Upper lobe of left lung (tissue), 6 donors: ENCODE measurements around the gene AZU1. TPM values are rescaled to one million over a fixed set of nuclear protein-coding genes. Genes with fewer than 3 reads are reported as not detected.
"Not testable (repeated sequence)": the region's sequence is repeated elsewhere in the genome, so short reads cannot be mapped to it uniquely, and the experiment has no call there.

Experiments
- ATAC-seq, 2 donors: fragments of 200-7000 bp; cut with Tn5 transposase; one replicate each; pipeline ENCODE4 v1.9.1; 2022; ENCODE audit warnings: mild to moderate bottlenecking in 2 of 2, moderate library complexity in 2 of 2; ENCODE audit not compliant: low FRiP score in 2 of 2
- DNase-seq, 2 donors: peaks; one replicate each; pipeline ENCODE4 v3.0.0-alpha.2; 2019 to 2020
- H3K27ac ChIP-seq, 4 donors: fragments of 200-600 bp; sonication (generic); one replicate each; pipeline ENCODE4 v1.5.1; 2016 to 2019
- H3K27me3 ChIP-seq, 4 donors: fragments of 200-600 bp; sonication (generic); one replicate each; pipeline ENCODE4 v1.5.1; 2017 to 2019
- H3K36me3 ChIP-seq, 4 donors: fragments of 200-600 bp; sonication (generic); one replicate each; pipeline ENCODE4 v1.5.1; 2016 to 2019
- H3K4me1 ChIP-seq, 4 donors: fragments of 200-600 bp; sonication (generic); one replicate each; pipeline ENCODE4 v1.5.1; 2018 to 2019
- H3K4me3 ChIP-seq, 4 donors: fragments of 200-600 bp; sonication (generic); one replicate each; pipeline ENCODE4 v1.5.1; 2017 to 2019; ENCODE audit warnings: mild to moderate bottlenecking in 2 of 4, moderate library complexity in 1 of 4
- H3K9me3 ChIP-seq, 4 donors: fragments of 200-600 bp; sonication (generic); one replicate each; pipeline ENCODE4 v1.5.1; 2018 to 2019
- EP300 ChIP-seq, 4 donors: sonication (generic); formaldehyde crosslinking; IDR thresholded peaks; one replicate each; pipeline ENCODE4 v1.5.1; 2017; ENCODE audit warnings: antibody characterized with exemption in 4 of 4, control low read depth in 2 of 4
- POLR2A ChIP-seq, 4 donors: fragments of 450-650 bp; IDR thresholded peaks; one replicate each; pipeline ENCODE4 v1.5.1; 2016 to 2017; ENCODE audit warnings: antibody characterized with exemption in 4 of 4, mild to moderate bottlenecking in 2 of 4
- POLR2AphosphoS5 ChIP-seq, 2 donors: sonication (generic); formaldehyde crosslinking; IDR thresholded peaks; one replicate each; pipeline ENCODE4 v1.5.1; 2017; ENCODE audit warnings: antibody characterized with exemption in 2 of 2
- WGBS, 2 donors: methylation state at CpG; one replicate each; pipeline ENCODE4 v1.1.5; 2017 to 2018; 5-methylcytosine and 5-hydroxymethylcytosine counted together
- total RNA-seq, 6 donors: library from RNA; depleted of rRNA in 4 of 6; stranded (reverse); fragments of >200 nt in 4 of 6; gene quantifications; one replicate each; pipeline versions ENCODE4 v1.1.0 to v1.2.1, GENCODE V29; 2016 to 2021
- TF ChIP-seq, protein P1 (sequence below), 6 experiments: fragments of 450-650 bp in 4 of 6; fragments of 200-600 bp in 2 of 6; sonication (generic) in 2 of 6; IDR thresholded peaks; one replicate each; pipeline ENCODE4 v1.5.1; 2016 to 2019; ENCODE audit warnings: antibody characterized with exemption in 6 of 6
- donor health status: DM: no; HTN: no; CAD: no; lungs with moderate emphysema.
- donor health status: DM: no; HTN: yes; CAD: no; lungs with severe emphysema.

The AZU1 gene
- total RNA-seq, 6 donors from 2014 or later: 2.0 to 13.6 (median 5.3) TPM

DNA sequence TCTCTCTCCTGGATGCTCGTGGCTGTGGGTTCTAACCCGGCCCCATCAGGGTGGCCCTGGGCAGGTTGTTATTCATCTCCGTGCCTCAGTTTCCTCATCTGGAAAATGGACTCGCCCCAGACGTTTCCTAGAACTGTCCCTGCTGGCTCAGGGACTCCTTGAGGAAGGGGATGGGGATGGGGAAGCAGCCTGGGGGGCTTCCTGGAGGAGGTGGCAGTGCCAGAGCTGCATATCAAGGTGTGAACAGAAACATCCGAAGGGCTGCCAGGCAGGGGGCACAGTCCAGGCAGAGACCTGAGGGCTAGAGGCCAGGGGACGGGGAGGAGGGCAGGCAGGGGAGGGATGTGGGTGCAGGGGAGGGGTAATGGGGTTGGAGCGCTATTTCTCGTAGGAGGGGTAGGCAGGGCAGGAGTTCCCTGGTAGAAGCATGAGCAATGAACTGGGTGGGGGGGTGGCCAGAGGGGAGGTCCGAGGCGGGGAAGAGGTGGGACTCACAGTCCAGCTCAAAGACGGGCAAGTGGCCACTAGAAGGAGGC, 20.8 kb downstream of the AZU1 start:
- peaks cover 15 to 40% (median 24%) of the 10 kb centered on the region in 4 donors for H3K4me1 ChIP-seq
- ATAC-seq (peak in 1 of 2 donors; percentile 56), DNase-seq (no peak)
- no peak overlapping the region for H3K27ac ChIP-seq
- H3K9me3 ChIP-seq: no peaks in the 10 kb centered on the region
- WGBS, 2 donors: 39 to 40% methylated on average over 10 to 12 of the region's 12 CpGs
- no peak for TF ChIP-seq POLR2A (IDR thresholded peaks at IDR 0.05)
- TF ChIP-seq, protein P1, sequence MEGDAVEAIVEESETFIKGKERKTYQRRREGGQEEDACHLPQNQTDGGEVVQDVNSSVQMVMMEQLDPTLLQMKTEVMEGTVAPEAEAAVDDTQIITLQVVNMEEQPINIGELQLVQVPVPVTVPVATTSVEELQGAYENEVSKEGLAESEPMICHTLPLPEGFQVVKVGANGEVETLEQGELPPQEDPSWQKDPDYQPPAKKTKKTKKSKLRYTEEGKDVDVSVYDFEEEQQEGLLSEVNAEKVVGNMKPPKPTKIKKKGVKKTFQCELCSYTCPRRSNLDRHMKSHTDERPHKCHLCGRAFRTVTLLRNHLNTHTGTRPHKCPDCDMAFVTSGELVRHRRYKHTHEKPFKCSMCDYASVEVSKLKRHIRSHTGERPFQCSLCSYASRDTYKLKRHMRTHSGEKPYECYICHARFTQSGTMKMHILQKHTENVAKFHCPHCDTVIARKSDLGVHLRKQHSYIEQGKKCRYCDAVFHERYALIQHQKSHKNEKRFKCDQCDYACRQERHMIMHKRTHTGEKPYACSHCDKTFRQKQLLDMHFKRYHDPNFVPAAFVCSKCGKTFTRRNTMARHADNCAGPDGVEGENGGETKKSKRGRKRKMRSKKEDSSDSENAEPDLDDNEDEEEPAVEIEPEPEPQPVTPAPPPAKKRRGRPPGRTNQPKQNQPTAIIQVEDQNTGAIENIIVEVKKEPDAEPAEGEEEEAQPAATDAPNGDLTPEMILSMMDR (IDR thresholded peaks at IDR 0.05): no peak
- TF ChIP-seq EP300 (IDR thresholded peaks at IDR 0.05): no peak
- no peak for TF ChIP-seq POLR2AphosphoS5 (IDR thresholded peaks at IDR 0.05)
- no peaks in the 10 kb centered on the region for H3K36me3 ChIP-seq
- peaks cover 0 to 32% (median 13%) of the 10 kb centered on the region in 4 donors for H3K27me3 ChIP-seq
- no peak overlapping the region for H3K4me3 ChIP-seq

DNA sequence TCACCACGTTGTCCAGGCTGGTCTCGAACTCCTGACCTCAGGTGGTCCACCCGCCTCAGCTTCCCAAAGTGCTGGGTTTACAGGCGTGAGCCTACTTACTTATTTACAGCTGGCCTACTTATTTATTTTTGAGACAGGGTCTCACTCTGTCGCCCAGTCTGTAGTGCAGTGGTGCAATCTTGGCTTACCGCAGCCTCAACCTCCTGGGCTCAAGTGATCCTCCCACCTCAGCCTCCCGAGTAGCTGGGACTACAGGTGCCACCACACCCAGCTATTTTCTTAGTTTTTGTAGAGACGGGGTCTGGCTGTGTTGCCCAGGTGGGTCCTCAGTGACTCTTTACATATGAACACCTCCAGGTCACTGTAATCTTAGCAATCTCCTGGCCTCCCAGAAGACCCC, 21.6 kb downstream of the AZU1 start:
- DNase-seq, H3K9me3 ChIP-seq, H3K36me3 ChIP-seq, ATAC-seq, H3K27ac ChIP-seq, H3K4me3 ChIP-seq: not testable (repeated sequence)
- Histone ChIP-seq H3K27me3 (peaks cover 0 to 26% (median 8%) of the 10 kb centered on the region in 4 donors), H3K4me1 (peaks cover 9 to 33% (median 18%) of the 10 kb centered on the region in 4 donors)
- 77 to 85% methylated on average over 8 of the region's 8 CpGs for WGBS, 2 donors

DNA sequence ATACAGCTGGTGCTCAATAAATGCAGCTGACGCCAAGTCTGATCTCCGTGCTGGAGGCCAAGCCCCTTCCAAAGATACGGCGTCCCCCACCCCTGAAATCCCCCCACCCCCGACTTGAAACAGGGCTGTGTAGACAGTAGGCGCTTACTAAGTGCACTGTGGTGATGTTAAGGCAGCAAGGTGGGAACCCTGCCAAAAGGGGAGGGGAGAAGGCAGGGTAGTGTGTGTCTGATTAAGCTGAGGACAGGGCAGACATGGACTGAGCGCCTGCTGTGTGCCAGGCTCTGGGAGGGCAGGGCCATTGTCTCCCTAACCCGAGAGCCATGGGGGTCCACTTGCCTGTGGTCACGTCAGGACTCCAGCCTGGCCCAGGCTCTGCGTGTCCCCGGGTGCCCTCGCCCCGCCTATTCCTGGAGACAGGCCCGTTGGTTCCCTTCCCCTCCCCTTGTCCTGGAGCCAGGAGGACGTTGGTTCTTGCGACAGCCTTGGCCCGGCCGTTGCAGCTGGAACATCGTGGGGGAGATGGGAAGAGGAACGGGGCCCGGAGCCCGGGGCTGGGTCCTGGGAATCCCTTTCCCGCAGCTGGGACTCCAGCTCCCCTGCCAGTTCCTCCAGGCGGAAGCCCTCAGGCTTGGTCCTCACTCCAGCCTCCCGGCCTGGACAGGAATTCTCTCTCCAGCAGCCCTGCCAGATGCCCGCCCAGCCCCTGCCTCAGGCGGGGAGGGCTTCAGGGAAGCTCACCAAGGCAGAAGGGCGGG, 22.8 kb downstream of the AZU1 start:
- Histone ChIP-seq H3K36me3 (no peaks in the 10 kb centered on the region), H3K9me3 (no peaks in the 10 kb centered on the region), H3K4me3 (no peak overlapping the region), H3K4me1 (peaks cover 9 to 29% (median 18%) of the 10 kb centered on the region in 4 donors), H3K27me3 (peaks cover 0 to 23% (median 8%) of the 10 kb centered on the region in 4 donors), H3K27ac (peak overlapping the region; percentile 68 to 79 (median 76))
- whole genome bisulfite sequencing, 2 donors: 20 to 39% methylated on average over 11 to 24 of the region's 28 CpGs
- DNase-seq: peak; percentile 92 to 93
- TF ChIP-seq POLR2AphosphoS5 (IDR thresholded peaks at IDR 0.05): peak; percentile 91
- TF ChIP-seq POLR2A (IDR thresholded peaks at IDR 0.05): peak in 1 of 4 donors; percentile 27
- peak in 3 of 4 donors; percentile 63 to 91 (median 85) for TF ChIP-seq EP300 (IDR thresholded peaks at IDR 0.05)
- TF ChIP-seq, protein P1 (IDR thresholded peaks at IDR 0.05): no peak
- peak; percentile 86 to 92 for ATAC-seq

DNA sequence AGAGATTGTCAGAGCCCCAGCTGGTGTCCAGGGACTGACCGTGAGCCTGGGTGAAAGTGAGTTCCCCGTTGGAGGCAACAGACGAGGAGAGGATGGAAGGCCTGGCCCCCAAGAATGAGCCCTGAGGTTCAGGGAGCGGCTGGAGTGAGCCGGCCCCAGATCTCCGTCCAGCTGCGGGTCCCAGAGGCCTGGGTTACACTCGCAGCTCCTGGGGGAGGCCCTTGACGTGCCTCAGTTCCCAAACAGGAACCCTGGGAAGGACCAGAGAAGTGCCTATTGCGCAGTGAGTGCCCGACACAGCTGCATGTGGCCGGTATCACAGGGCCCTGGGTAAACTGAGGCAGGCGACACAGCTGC, 23.3 kb downstream of the AZU1 start:
- Histone ChIP-seq H3K27ac (peak overlapping the region; percentile 68 to 79 (median 76)), H3K4me1 (peaks cover 9 to 29% (median 18%) of the 10 kb centered on the region in 4 donors), H3K27me3 (peaks cover 0 to 21% (median 8%) of the 10 kb centered on the region in 4 donors), H3K4me3 (no peak overlapping the region), H3K9me3 (no peaks in the 10 kb centered on the region), H3K36me3 (no peaks in the 10 kb centered on the region)
- ATAC-seq: no peak
- DNase-seq: no peak
- WGBS, 2 donors: 38 to 53% methylated on average over 6 to 12 of the region's 13 CpGs
- TF ChIP-seq POLR2AphosphoS5 (IDR thresholded peaks at IDR 0.05) (no peak), POLR2A (IDR thresholded peaks at IDR 0.05) (no peak), EP300 (IDR thresholded peaks at IDR 0.05) (no peak)
- TF ChIP-seq, protein P1 (IDR thresholded peaks at IDR 0.05): no peak

DNA sequence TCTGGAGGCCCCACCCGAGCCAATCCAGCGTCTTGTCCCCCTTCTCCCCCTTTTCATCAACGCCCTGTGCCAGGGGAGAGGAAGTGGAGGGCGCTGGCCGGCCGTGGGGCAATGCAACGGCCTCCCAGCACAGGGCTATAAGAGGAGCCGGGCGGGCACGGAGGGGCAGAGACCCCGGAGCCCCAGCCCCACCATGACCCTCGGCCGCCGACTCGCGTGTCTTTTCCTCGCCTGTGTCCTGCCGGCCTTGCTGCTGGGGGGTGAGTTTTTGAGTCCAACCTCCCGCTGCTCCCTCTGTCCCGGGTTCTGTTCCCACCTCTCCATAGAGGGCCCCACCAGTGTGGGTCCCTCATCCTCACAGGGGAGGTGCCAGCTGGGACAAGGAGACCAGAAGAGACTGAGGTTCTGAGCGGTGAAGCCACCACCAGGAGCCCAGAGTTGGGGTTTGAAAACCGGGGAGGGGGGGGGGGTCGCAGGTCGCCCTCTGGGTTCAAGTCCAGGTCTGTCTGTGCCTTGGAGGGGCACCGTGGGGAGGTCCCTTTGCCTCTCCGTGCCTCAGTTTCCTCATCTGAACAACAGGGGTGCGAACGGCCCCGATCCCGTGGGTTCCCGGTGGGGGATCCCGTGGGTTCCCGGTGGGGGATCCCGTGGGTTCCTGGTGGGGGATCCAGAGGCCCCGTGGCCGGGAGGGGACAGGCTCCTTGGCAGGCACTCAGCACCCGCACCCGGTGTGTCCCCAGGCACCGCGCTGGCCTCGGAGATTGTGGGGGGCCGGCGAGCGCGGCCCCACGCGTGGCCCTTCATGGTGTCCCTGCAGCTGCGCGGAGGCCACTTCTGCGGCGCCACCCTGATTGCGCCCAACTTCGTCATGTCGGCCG, 24.7 kb downstream of the AZU1 start, which contains the start of gene ELANE:
Gene ELANE, plus strand, starts transcription at position 168 of the 878 bp plus-strand sequence. Its CDS starts 26 bp downstream, at position 194.
- peak within 1 kb of the TSS in 3 of 4 donors; percentile 7 to 19 (median 10) for H3K4me3 ChIP-seq
- TF ChIP-seq EP300 (IDR thresholded peaks at IDR 0.05): no peak
- TF ChIP-seq POLR2A (IDR thresholded peaks at IDR 0.05): no peak
- TF ChIP-seq, protein P1 (IDR thresholded peaks at IDR 0.05): no peak
- TF ChIP-seq POLR2AphosphoS5 (IDR thresholded peaks at IDR 0.05): no peak
- peak within 1 kb of the TSS; percentile 68 to 79 (median 76) for H3K27ac ChIP-seq

More for the DNA sequence above, 24.7 kb downstream of the AZU1 start, which contains the start of gene ELANE:
- no peak for ATAC-seq
- Histone ChIP-seq H3K27me3 (peaks cover 0 to 15% (median 8%) of the 10 kb centered on the region in 4 donors), H3K9me3 (no peaks in the 10 kb centered on the region), H3K36me3 (no peaks in the 10 kb centered on the region), H3K4me1 (peaks cover 9 to 29% (median 18%) of the 10 kb centered on the region in 4 donors)
- WGBS, 2 donors: 56 to 62% methylated on average over 17 to 39 of the region's 55 CpGs
- DNase-seq: peak in 1 of 2 donors; percentile 85
